C4-2B (cell line): ENCODE data around the gene SLC16A8.

ENCODE experiments used
- H3K27ac ChIP-seq: fragments of 450-650 bp; 2 replicates; pipeline ENCODE4 v1.5.1; 2017
- CTCF ChIP-seq: fragments of 450-650 bp; conservative IDR thresholded peaks from 2 replicates; pipeline ENCODE4 v1.5.1; 2017; ENCODE audit warnings: mild to moderate bottlenecking
- ZFX ChIP-seq: fragments of 450-650 bp; IDR thresholded peaks from 2 replicates; pipeline ENCODE4 v1.6.1; 2017

SLC16A8 gene

GRCh38 chr22:38051261-38051660 is 32.7 kb downstream of the SLC16A8 start:
- H3K27ac ChIP-seq, result no peak overlapping the region
- no peak for TF ChIP-seq CTCF
- no peak for TF ChIP-seq ZFX

- no peak overlapping the region for H3K27ac ChIP-seq
- TF ChIP-seq CTCF, result no peak
- TF ChIP-seq ZFX, result no peak
These were observed 33.3 kb downstream of the SLC16A8 start for GRCh38 chr22:38050720-38051119.

- TF ChIP-seq CTCF, result no peak
- no peak for TF ChIP-seq ZFX
- H3K27ac ChIP-seq, result no peak overlapping the region
These were observed 34.0 kb downstream of the SLC16A8 start for GRCh38 chr22:38049812-38050619.

- no peak for TF ChIP-seq CTCF
- TF ChIP-seq ZFX, result no peak
- no peak overlapping the region for H3K27ac ChIP-seq
These were observed 37.8 kb downstream of the SLC16A8 start for GRCh38 chr22:38046070-38046748.

GRCh38 chr22:38043151-38044039 is 40.6 kb downstream of the SLC16A8 start:
- H3K27ac ChIP-seq, result no peak overlapping the region
- TF ChIP-seq ZFX, result no peak
- TF ChIP-seq CTCF, result no peak

GRCh38 chr22:38042488-38042790 is 41.5 kb downstream of the SLC16A8 start:
- no peak for TF ChIP-seq ZFX
- no peak for TF ChIP-seq CTCF
- H3K27ac ChIP-seq, result no peak overlapping the region
